ENCODE results near the gene RBM10. TPM values are rescaled to one million over a fixed set of nuclear protein-coding genes. Genes with fewer than 3 reads are reported as not detected.

Gene RBM10
- total and polyA plus RNA-seq, 9 of the 15 experiments (the other 6 are each of a cell fraction or from before 2014, with no cell fraction given), result 1.1 to 61.7 (median 31.5) TPM

DNA sequence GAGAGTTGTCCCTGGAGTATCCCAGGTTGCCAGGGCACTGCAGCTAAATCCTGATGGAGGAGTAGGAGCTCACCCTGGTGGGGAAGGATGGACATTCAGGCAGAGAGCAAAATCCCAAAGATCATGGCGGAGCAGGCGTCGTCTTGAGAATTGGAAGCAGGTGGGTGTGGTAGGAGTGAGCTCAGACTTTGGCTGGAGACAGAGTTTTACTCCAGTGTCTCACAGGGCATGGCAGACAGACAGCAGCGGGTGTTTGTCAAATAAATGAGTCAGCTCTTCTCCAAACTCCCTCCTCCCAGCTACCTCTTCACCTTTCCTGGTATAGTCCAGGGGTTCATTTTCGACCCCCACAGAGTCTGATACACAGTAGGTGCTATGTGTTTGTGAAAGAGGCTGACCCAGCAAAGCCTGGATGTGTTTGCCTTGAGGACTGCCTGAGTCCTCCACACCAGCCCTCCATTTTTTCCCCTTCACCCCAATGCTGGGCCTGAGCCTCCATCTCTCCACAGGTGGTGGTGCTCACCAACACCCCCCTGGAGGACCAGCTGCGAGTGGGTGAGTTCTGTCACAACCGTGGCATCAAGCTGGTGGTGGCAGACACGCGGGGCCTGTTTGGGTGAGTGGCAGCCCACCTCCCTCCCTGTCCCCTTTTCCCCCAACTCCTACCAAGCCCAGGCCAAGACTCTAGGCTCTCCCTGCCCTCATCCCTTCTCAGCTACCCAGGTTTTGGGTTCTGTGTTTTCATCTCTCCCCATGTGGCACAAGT is 55.5 kb downstream of the RBM10 start:
- WGBS (ENCODE audit: insufficient coverage, low coverage, missing lambda C conversion rate), result 91% methylated on average over 9 of the region's 9 CpGs
- no peak overlapping the region for H3K9ac ChIP-seq (ENCODE audit: insufficient read depth in 1 of 2, low read depth in 2 of 2, low read length in 2 of 2)
- no peaks in the 10 kb centered on the region for H3K27me3 ChIP-seq (ENCODE audit: control insufficient read depth in 2 of 2, insufficient read depth in 2 of 2, low read length in 2 of 2)
- TF ChIP-seq STAT5A (IDR thresholded peaks at IDR 0.05; ENCODE audit: borderline replicate concordance, low read length) (no peak), HMGN3 (IDR thresholded peaks at IDR 0.05; ENCODE audit: borderline replicate concordance, extremely low read depth, insufficient read length, low read depth, low read length) (no peak)
- TF ChIP-seq, protein P1, sequence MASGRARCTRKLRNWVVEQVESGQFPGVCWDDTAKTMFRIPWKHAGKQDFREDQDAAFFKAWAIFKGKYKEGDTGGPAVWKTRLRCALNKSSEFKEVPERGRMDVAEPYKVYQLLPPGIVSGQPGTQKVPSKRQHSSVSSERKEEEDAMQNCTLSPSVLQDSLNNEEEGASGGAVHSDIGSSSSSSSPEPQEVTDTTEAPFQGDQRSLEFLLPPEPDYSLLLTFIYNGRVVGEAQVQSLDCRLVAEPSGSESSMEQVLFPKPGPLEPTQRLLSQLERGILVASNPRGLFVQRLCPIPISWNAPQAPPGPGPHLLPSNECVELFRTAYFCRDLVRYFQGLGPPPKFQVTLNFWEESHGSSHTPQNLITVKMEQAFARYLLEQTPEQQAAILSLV (tag; IDR thresholded peaks at IDR 0.05), result no peak
- H3K4me2 ChIP-seq (ENCODE audit: insufficient read depth, low read length), result no peak overlapping the region
- no TSS peak for BruUV-seq (replicated peaks)
- H3K9me3 ChIP-seq (replicated peaks; ENCODE audit: control insufficient read depth, insufficient read depth, low read depth, low read length), result no peaks in the 10 kb centered on the region
- H3K4me1 ChIP-seq (replicated peaks in 1 of 2; ENCODE audit: control insufficient read depth in 2 of 2, insufficient read depth in 2 of 2, low read length in 2 of 2), result peaks cover 3% of the 10 kb centered on the region in 2 experiments; a peak in 3 of 5 replicates
- peaks cover 3% of the 10 kb centered on the region for H3K9me1 ChIP-seq (ENCODE audit: control insufficient read depth, insufficient read depth, low read length)
- POLR2A ChIA-PET, result interaction anchor here (0.5 to 3.0 kb wide), 3 partner anchors 11 to 106 kb away, joined by 3 to 20 read pairs (median 3); partner anchors contain the start of gene CDK16
- FAIRE-seq (no peak), ATAC-seq (no peak), DNase-seq (ENCODE audit: extremely low read depth in 1 of 4, low spot score in 3 of 4) (peak in 2 of 4 experiments; percentile 21 to 25)
- peaks cover 13% of the 10 kb centered on the region for H4K20me1 ChIP-seq (replicated peaks; ENCODE audit: control insufficient read depth, insufficient read depth, low read length)
- in situ Hi-C loops (cut with MboI), result no loop called here
- H3K79me2 ChIP-seq (ENCODE audit: control insufficient read depth, insufficient read depth, low read length), result peaks cover 23% of the 10 kb centered on the region
- H2AFZ ChIP-seq (ENCODE audit: low read depth, low read length), result no peak overlapping the region
- CTCF ChIA-PET (ENCODE audit: low intra/inter-chr PET ratio), result no interaction called here
- intact Hi-C loops (cut with micrococcal nuclease), result no loop called here
- peaks cover 97% of the 10 kb centered on the region; the same call in 2 of the 3 replicates for H3K36me3 ChIP-seq (ENCODE audit: control insufficient read depth, insufficient read depth, low read length)
- H3K4me3 ChIP-seq, result no peak overlapping the region
- no peak overlapping the region for H3K27ac ChIP-seq (ENCODE audit: extremely low read depth, low read depth, low read length)
